Activated CD8-positive, alpha-beta memory T cell treated with anti-CD3 and anti-CD28 coated beads, Interleukin-2, amount 50 U/mL, for 4 hours (primary cell): Measurements from ENCODE around the gene TRPV2.

Experiments
- DNase-seq: peaks from one replicate; pipeline ENCODE4 v3.0.0-alpha.2; 2020

TRPV2 gene

DNA sequence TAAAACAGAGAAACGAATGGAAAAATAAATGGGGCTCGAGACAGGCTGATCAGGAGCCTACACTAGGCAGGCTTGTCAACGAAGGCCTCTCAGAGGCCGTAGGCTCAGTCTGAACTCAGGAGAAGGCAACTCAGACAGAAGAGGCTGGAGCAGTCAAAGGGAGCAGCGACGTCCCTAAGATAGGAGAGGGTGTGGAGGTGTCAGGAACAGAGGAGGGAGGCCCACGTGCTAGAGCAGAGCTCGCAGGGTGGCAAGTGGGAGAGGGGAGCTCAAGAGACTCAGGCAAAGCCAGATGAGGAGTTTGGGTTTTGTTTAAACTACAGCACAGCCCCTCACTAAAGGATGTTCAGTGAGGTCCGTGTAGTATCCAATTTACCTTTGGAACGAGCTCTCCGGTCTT is 43.9 kb downstream of the TRPV2 start:
- DNase-seq: no peak

DNA sequence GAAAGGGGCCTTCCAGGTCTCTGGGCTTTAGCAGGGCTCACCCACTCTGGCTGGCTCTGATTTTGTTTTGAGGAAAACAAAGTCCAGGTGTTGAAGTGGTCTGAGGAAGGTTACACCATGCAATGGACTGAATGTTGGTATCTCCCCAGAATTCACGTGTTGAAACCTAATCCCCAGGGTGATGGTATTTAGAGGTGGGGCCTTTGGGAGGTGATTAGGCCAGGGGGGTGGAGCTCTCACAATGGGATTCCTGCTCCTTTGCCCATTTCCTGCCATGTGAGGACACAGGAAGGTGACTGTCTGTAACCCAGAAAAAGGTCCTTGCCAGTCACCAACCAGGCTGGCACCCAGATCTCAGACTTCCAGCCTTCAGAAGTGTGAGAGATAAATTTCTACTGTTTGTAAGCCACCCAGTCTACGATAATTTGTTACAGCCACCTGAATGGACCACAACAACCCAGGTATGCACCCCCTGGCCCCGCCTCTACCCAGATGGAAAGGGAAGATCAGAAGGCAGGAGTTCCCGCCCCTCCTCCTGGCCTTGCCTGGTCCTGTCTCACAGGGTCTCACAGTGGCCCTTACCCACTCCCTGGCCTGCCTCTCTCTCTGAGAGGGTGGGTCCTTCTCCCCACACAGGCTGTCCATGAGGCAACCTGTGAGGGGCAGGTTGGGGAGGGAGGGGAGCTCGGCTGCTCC is 44.6 kb downstream of the TRPV2 start:
- DNase-seq: no peak

DNA sequence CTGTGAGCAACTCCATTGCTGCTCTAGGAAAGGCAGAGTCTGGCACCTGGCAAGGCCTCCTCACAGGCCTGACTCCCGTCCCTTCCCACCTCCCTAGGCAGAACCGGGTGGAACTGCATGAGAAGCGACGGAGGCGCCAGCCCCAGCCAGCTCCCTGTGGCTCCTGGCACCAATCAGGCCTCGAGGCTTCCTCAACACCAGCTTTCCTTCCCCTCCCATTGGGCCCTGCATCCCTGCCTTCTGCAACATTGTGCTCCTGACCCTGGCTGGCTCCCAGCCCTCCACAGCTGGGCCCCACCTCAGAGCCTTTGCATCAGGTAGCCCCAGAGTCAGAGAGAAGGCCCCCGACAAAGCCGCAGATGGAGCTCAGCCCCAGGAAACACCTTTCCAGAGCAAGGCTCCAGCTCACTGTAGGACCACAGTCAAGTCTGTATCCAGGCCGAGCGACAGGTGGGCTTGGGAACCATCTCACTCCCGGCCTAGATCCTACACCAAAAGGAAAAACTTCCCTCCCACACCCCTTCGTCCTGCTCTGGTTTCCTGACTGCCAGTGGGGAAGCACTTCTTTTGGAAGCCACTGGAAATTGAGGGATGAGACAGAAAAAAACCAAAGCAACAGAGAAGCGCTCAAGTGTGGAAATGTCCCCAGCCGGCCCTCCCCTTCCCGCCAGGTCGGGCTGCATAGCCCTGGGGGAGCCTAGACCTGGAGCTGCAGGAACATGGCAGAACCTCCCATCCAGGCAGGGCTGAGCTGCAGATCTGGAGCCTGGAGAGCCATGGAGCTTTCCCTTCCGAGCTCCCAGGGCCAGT is 45.6 kb downstream of the TRPV2 start:
- no peak for DNase-seq

DNA sequence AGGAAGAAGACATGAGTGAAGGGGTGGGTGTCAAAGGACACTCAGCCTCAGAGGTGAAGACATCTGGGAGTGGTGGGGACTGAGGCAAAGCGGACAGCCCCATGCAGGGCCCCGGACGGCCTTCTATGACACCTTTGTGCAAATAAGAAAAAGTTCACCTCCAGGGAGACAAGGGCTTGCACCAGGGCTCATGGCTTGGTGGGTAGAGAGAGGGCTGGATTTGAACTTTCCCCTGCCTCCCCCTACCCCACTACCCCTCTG is 46.2 kb downstream of the TRPV2 start:
- DNase-seq: no peak

DNA sequence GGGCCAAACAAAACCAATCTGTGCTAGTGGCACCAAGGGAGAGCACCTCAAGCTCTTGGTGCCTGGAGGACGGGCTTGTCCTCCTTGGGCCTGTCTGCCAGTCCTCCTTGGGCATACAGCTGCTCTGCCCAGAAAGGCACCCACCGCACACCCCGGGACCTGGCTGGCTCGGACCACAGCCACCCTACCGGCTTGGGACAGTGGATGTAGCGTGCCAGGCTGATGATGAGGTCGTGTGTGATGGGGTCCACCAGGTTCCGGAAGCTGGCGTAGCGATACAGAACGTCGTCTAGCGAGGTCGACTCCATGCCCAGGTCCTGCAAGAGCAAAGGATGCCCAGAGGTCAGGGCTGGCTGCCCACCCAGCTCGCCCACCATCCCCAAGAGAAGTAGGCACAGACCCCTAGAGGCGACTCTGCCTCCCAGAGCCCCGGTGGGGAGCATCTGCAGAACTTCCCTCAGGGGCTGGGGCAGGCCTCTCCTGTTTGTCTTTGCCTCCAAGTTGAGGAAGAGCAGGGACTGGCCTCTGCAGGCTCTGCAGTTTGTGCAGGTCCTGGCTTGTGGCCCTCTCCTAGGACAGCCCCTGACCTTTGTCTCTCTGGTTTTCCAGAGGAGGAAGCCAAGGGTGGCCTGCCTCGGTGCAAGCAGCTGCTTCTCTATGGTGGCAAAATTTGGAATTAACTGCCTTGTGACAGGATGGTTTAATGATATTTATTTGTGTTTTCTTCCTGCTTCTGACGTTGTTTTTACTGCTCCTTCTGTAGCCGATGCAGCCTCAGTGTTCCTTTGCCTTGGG is 46.9 kb downstream of the TRPV2 start:
- no peak for DNase-seq

DNA sequence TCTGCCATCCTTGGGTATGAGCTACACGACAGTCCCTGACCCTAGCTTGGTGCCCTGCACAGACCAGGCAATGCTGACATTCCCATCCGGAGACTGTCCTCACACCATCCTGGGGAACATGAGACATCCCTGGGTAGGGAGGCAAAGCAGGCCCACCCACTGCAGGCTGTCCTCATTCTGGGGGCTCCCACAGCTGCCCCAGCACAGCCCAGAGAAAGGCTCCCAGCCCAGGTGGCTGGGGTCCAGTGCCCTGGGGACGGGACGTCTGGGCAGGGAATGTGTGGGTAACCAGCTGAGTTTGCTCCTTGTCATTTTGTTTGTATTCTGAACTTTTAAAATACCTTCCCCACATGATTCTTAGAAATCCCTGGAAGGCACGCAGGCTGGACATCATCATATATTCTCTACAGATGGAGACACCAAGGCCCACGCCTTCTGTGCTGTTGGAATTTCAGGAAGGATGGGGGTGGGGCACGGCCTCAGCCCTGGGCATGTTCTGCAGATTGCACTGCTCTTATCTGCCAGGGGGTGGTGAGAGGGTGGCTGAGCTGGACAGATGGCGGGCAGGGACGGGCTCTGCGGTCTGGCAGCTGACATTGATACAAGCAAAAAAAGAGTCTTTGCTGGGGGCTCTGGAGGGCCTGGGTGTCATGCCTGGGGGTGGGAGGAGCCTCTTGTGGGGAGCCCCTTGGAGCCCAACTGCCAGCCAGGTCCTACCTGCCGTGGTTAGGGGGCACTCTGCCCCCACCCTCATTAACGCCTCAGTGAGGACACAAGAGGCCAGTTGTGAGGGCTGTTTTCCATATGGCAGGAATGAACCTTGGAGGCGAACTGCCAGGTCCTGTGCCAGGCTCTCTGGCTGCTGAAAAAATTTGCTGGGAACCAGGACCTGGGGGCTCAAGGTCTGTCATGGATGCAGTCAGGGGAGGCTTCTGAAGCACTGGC is 48.3 kb downstream of the TRPV2 start:
- no peak for DNase-seq

DNA sequence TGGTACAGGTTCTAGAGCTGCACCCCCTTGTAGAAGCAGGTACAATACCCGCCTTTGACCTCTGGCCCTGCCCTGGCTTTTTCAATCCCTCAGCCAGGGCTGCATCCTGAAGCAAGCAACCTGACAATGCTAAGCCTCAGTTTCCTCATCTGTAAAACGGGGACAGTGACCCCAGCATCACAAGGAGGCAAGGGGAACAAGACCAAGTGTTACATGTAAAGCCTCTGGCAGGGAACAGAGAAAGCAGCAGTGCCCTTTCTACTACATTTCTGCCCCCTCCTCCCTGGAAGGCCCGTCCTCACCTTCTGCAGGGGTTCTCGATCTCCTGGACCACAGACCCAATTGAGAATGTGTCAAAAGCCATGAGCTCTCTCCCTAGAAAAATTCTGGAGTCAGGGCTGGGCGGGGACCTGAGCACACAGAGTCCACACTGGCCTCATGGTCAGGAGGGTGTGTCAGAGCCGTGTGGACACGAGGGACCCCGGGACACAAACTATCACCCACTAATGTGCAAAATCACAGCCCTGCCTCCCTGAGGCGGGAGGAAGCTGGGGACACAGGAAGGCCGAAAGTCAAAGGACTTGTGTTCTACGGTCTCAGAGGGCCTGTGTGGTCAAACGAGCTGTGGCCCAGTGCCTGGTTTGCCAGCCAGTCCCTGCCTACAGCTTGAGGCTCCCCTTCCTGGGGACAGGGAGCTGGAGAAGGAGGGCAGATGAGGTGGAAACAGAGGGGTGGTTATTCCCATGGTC is 49.1 kb downstream of the TRPV2 start:
- DNase-seq: no peak

DNA sequence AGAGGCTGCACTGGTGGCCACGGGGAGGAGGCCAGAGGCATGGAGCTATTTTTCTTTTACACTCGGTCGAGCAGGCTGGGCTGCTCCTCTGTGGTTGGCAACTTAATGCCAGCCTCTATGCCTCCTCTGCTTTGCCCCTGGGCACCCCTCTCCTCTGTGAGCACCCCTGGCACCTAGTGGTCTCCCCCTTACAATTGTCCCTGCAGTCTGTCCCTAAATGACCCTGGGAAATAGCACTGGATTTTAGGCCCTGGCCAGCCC is 49.6 kb downstream of the TRPV2 start:
- no peak for DNase-seq

DNA sequence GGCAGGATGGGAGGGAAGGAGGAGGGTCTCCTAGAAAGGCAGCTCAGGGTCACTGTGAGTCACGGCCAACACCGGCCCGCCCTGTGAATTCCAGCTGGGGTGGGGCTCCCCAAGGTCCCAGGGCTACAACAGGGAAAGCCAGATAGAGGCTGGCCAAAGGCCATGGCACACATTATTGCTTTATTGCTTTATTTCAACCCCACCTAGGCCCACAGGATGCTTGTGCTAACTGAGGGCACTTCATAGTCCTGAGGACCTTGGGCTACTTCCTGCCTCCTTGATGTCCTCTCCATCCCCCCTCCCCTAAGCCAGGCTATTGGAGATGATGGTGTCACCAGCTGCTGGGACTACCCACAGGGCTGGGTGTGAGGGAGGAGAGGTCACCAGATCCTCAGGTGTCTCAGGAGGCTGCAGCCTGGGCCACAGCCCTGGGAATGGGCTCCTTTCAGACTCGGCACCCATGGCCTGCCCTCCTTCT is 50.5 kb downstream of the TRPV2 start:
- DNase-seq: no peak

DNA sequence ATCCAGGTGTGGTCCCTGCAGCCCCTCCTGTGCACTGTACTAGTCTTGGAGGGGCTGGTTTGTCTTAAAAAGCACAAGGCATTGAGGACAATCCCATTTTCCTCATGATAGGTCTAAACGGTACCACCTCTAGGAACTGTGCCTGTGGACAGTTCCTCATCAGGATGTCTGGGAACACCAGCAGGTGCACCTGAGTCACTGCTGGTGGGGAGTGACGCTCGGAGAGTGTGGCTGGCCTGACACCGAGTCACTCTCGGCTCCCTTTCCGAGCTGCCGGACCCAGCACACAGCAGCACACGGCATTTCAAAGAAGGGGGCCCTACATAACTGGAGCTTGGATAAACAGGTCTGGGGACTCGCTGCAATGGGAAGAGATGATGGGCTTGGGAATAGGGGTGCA is 51.0 kb downstream of the TRPV2 start:
- DNase-seq: no peak

DNA sequence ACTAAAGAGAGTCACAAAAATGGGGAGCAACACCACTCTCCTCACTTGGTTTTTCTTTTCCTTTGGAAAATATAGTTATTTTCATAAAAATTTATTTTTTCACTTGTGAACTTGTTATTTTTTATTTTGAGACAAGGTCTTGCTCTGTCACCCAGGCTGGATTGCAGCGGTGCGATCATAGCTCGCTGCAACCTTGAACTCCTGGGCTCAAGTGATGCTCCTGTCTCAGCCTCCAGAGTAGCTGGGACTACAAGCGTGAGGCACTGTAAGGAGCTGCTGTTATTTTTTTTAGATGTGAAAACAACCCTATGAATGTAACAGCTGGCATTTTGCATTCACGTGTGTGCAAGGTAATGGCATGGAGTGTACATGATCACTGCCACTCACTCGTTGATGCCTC is 51.7 kb downstream of the TRPV2 start:
- no peak for DNase-seq

DNA sequence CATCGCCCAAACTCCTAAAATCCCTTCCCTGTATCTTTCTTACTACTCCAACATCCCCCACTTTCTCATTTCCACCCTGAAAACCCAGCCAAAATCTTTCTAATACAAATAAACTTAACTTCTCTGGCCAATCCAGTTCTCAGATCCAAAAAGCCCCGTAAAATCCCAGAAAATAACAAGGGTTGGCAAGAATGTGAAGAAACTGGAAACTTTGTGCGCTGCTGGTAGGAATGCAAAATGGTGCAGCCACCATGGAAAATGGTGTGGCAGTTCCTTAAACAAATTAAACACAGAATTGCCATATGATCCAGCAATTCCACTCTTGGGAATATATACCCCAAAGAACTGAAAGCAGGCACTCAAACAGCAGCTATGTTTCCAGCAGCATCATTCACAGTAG is 52.5 kb downstream of the TRPV2 start:
- no peak for DNase-seq

DNA sequence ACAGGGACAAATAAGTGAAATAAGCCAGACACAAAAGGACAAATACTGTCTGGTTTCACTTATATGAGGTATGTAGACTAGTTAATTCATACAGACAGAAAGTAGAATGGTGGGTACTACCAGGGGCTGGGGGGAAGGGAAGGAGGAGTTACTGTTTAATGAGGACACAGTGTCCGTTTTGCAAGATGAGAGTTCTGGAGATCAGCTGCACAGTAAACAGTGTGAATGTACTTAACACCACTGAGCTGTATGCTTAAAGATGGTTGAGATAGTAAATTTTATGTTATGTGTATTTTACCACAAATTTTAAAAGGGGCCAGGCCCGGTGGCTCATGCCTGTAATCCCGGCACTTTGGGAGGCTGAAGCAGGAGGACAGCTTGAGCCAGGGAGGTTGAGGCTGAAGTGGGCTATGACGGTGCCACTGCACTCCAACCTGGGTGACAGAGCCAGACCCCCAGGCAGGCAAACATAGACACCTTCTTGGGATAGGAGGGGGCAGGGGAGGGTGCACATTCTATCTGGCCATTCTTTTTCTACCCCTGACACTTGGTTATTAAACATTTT is 53.1 kb downstream of the TRPV2 start:
- no peak for DNase-seq

DNA sequence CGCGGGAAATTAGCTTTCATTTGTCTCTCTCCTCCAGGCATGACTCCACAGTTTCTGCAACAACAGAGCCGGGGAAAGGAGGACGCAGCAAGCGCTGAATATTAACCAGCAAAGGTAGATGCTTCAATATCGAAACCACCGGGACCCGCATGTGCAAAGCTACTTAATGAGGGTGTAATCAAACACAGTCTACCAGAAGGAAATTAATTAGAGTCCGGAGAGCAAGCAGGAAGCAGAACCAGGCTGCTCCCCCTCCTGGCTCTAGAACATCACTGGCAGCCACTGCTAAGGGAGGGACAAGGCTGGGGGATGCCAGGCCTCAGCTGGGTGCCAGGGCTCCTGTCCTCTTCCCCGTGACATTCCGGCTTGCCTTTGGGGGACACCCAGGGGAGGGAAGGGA is 54.9 kb downstream of the TRPV2 start:
- DNase-seq: no peak

DNA sequence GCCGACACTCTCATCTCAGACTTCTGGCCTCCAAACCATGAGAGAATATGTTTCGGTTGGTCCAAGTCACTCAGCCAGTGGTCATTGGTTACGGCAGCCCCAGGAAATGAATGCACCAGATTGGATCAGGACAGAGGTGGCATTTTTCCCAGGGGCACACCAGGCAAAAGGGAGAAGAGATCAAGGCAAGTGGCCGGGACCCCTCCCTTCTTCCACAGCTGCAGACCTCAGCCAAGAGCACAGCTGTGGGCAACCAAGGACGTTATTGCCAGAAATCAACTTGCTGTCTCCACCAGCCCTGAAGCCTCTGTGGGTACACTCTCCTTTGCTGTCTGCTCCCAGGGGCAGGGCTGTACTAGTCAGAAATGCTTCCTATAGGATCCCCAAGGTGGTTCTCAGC is 55.9 kb downstream of the TRPV2 start:
- no peak for DNase-seq

DNA sequence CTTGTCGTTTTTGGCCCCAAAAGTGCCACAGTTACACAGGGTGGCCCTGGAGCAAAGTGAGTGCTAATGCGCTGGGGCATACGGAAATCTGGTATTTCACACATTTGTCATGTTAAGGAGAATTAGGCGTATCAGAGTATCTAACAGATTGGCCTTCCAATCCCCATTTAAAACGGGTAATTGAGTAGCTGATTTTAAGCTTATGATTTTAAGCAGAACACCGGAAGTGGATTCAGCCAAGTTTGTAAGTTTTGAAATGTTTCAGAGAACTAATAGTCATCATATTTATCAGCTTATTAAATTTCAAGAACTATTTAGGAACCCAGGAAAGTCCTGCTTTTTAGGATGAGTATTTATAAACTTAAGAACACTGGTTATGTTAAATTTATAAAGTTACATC is 57.2 kb downstream of the TRPV2 start:
- no peak for DNase-seq

DNA sequence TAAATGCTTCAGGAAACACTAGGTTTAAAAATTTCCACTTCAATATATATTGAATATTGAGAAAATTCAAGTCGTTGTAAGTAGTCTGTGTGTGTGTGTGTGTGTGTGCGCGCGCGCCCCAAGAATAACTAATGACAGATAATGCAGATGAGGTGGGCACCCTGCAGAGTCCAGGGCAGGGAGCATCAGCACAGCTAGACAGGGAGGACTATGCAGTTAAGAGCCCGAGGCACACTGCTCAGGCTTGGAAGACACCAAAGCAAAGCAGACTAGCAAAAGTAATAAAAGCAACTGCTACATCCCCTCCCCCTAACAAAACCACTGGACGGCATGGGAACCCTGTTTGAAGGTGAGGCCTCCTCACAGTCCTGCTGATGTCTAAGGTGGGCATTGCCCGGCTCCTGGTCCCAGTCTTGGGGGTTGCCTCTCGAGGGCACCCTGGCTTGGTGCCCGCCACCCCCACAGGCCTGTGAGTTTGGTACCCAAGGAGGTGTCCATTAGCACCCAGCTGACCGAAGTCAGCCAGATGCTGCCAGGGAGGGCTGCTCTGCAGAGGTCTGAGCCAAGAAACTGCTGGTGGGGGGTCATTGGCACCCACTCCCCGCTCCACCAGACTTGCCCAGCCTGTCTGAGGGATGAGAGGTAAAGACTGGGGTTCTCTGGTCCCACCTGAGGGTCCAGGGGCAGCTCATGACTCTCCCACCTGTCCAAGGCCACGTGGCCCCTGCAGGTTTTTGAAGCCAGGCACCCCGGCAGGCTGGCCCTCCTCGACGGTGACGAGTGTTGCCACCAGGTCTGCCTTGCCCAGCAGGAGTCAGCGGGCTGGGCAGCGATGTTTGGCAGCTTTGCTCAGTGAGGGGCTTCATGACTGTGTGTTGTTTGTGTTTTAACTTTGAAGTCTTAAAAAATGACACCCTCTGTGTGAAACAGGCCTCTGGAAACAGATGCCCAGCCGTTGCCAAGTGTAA is 58.0 kb downstream of the TRPV2 start:
- DNase-seq: no peak

DNA sequence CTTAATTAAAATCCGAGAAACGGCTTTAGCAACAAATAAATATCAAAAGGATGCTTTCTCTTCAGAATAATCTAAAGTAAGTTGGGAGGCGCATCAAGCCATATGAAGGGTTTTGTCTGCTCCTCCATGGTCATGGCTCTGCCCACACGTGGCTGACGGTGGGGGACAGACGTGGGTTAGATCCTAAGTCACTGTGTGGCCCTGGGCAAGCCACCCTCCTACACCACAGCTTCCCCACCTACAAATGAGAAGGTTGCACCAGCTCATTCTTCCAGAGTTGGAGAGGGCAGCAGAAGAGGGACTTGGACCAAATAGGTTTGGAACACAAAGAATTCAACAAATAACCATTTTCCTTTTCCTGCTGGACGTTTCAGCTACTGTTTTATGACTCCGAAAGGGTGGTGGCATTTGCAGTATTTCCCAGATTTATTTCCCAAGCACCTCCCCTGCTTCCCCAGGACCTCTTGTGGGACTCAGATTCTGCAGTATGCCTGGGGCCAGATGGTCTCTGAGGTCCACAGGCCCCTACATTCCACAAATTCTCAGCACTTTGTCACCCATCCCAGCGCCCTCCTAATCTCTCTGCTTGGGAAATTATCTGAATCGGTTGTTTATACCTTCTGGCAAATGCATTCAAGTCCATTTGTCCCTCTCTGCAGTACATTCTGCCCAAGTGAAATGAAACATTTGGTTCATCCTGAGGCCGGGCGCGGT is 58.8 kb downstream of the TRPV2 start:
- no peak for DNase-seq

DNA sequence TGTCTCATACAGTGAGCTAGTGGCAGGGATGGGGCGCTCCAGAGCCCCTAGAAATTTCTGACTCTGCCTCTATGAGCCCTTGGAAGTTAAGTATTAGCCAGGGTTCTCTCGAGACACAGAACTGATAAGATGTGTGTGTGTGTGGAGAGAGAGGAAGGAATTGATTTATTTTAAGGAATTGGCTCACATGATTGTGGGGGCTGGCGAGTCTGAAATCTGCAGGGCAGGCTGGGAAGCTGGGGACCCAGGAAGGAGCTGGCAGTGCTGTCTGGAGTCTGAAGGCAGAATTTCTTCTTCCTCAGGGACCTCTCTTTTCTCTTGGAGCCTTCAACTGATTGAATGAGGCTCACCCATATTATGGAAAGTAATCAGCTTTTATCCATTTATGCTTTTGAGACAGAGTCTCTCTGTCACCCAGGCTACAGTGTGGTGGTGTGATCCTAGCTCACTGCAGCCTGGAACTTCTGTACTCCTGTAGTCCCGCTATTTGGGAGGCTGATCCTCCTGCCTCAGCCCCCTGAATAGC is 59.9 kb downstream of the TRPV2 start:
- no peak for DNase-seq

DNA sequence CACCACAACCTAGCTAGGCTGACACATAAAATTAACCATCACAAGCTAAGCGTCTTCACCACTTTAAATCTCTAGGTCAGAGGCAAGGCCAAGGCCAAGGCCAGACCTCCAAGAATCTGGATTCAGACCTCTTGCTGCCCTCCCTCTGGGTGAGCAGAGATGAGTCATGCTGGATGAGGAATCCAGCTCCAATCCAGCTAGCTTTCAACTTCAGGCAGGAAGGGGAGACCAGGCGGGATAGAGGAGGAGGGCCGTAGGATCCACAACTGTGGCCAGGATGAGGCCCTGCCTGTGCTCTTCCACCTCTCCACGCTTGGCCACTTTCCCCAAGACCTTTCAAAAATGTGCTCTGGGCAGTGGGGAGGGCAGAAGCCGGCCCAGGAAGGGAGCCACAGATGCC is 61.9 kb downstream of the TRPV2 start:
- no peak for DNase-seq
